T1000 (cell line): ENCODE results near the gene GRXCR1.

Source experiments
- DNase-seq: peaks from one replicate; lab custom pipeline; 2025; ENCODE audit warnings: mixed read lengths; lab: John Stamatoyannopoulos, UW

The GRXCR1 gene

DNA sequence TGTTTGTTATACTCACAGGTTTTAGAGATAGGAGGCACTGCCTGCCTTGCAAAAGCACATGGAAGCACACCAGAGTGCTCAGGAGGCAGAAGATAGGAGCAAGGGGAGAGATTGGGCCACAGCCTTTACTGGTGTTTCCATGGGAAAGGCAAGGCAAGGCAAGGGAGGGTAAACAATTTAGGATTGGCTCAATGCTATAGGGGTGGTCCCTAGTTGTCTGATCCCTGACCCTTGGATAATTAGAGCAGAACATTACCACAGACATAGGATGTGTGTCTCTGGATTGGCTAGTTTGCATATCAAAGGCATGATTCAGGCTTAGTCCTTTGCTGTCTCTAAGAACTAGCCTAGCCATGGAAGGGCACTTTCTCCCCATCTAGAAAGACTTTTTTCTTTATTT, 36.1 kb downstream of the GRXCR1 start:
- DNase-seq = no peak

DNA sequence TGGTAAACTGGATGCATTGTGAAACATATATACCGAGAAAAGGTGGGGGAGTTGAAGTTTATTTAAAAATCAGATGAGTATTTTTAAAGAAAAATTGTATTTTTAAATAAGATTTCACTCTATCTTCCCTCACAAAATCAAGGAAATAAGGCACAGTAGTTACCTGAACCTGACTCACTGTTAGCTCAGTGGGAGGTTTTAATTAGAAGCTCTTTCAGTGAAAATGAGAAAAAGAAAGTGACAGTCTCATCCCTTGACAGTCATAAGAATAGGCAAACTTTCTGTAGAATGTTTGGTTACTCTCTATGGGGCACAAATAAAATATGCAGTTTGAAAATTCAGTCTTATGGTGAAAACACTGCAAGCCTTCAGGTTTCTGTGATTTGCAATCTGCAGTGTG, 49.7 kb downstream of the GRXCR1 start:
- DNase-seq = no peak

DNA sequence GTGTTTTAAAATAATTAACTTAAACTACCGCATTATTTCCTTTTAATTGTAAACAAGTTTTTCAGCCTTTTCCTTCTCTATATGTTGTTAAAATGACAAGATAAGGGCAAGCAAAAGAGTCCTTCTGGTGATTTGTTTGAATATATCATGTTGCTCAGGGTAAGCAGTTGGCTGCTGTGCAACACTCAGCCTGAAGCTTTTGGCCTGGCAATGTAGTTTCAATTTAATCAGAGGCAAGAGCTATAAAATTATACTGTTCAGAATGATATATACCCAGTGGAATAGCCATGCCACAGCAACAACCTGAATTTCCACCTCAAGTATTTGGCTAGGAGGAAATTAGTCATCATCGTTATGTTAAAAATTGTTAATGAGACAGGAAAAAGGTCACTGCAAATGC, 53.4 kb downstream of the GRXCR1 start:
- DNase-seq = no peak

DNA sequence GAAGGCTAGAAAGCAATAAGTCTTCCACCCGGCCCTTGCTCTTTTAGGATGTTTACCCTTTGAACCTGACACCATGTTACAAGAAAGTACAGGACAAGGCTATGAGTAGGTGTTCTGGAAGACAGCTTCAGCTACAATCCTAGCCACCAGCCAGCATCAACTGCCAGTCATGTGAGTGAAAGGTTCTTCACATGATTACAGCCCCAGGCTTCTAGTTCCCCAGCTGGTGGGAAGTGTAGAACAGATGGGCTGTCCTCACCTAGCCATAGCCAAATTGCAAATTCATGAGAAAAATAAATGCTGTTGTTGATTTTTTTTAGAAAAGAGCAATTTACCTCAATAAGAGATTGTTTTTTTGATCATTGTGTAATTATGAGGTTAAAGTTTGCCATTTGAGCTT, 60.8 kb downstream of the GRXCR1 start:
- no peak for DNase-seq

DNA sequence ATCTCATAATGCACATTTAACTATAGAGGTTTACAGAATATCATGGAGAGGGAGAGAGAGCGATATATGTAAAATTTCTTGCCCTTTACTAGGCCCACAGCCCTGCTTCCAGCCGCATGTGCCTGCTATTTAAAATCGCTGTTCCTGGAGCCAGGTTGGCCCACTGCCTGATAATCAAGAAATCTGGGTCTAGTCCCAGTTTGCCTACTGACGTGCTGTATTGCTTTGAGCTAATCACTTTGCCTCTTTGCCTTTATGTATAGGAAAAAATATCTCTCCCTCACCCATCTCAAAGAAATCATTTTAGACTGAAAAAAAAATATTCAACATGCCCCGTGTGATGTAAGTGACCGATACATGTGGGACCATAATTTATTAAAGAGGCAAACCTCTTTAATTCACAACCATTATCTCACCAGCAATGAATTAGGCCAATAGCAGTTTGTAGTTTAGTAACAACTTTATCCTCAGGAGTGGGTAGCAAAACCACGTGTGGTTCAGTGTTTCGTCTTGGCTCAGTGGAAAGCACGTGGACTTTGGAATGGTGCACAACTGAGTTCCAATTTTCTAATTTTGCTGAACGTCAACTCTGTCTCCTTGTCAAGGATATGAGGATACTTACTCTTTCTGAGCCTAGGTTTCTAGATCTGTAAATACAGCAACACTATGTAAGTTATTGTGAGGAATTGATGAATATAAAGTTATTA, 62.6 kb downstream of the GRXCR1 start:
- no peak for DNase-seq

DNA sequence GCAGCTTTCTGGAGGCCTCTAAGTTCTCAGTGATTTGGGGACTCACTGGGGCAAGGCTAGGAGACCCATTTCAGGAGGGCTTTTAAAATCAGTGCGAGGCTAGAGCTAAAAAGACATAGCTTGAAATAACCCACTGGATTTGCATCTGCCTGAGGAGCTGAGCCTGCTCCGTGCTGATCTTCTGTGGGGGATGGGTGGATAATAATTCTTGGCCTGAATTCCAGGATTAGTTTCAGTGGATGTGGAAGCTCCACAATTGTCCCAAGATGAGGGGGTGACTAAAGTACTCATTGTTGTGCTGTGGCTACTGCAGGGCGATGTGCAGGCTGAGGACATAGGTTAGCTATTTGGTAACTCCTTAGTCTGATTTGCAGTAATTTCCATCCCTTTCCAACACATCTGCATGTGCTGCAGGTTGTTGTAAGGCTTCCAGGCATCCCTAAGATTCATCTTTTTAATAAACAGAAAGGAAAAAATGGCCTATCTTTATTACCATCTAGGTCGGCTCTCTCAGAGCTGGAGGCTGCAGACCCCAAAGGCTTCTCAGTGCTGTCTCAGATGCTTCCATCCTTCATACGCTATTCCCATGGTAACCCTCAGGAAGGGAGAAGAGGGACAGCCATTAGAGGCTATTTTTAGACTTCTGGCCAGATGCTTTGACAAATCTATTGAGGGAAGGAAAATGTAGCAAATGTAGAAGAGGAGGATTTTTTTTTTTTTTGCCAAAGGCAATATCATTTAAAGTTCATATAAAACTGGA, 63.4 kb downstream of the GRXCR1 start:
- DNase-seq = no peak

DNA sequence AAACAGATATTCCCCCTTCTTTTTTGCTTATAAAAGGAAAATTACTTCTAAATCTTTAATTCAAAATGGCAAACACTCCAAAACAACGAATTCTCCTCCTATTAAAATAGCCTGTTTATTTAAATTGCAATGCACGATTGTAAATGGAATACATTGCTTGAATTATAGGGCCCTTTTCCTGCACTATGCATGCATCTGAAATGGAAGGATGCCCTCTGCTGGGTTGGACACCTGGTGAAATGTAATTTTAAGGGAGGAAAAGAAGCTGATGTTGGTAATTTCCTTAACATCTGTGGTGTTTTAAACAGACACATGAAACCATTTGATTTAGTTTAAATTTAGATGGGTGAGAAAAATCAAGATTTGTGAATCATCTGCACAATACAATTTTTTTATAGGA, 72.8 kb downstream of the GRXCR1 start:
- no peak for DNase-seq

DNA sequence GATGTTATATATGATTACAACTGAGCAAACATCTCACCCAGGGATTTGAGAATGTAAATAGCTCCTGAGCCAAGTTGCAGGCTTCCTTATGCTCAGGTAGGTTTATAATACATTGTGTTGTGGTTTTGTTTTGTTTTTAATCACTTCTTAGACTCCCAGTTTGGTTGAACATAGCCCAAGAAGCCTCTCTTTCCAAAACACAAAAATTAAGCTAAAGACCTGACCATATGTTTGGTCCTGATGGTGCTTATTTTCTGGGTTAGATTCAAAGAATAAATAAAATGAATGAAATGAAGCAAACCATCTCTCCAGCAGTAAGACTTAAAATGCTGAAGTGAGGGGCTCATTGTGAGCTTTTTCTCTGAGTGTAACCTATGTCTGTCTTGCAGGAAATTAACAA, 93.5 kb downstream of the GRXCR1 start:
- DNase-seq = no peak

DNA sequence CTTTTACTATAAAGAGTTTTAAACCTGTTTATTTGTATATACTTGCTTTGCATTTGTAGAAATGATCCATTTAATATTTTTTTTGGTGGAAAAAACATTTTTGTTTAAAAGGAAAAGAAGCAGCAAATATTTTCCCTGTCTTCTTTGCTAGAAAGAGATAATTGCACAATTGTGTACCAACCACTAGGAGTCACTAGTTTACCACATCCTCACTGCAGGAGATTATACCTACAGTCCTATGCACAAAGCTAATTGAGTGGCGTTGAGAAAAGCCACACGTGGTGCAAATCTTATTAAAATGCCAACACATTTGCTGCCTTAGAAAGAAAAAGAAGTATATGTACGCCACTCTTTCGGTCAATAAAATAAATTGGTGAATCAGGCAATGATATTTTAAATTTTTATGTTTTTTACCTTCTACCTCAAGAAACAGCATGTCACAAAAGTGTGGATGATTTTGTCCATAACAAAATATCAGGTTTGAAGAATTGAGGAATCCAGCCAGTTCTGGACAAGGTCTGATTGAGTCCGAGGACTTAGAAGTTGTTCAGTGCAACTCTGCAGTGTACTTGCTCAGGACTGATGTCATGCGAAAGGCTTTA, 102.9 kb downstream of the GRXCR1 start:
- DNase-seq = no peak

DNA sequence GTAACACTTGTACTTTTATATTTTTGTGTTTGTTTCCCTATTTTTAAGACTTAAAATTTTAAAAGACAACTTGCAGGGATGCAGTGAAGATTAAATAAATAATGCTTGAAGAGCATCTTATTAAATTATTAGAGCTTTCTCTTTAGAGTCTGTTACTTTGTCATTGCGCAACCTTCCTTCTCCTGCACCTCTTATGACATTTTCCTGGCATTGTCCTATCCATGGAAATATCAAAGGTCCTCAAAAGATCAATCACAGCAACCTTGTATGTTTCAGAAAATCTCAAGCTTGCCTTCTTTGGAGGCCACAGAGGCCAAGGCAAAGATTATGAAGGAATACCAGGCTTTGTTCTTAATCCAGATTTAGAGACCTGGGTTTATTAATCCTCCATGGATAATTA, 116.3 kb downstream of the GRXCR1 start:
- no peak for DNase-seq

DNA sequence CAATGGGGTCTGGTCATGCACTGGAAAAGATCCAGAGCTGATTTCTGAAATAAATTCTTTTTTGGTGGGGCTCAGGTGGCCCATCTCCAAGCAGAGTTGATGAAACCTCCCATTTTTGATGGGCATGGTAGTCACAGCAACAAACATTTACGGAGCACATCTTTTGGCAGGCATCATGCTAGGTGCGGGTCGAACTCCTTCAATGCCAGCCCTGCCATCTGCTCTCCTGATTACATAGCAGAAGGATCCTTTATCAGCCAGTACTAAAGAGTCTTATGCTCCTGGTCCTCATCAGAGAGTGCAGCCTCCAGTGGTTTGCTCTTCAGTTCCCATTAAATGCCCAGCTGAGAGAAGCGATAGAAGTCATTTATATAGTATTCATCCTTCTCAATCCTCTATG, 121.7 kb downstream of the GRXCR1 start:
- DNase-seq = no peak

DNA sequence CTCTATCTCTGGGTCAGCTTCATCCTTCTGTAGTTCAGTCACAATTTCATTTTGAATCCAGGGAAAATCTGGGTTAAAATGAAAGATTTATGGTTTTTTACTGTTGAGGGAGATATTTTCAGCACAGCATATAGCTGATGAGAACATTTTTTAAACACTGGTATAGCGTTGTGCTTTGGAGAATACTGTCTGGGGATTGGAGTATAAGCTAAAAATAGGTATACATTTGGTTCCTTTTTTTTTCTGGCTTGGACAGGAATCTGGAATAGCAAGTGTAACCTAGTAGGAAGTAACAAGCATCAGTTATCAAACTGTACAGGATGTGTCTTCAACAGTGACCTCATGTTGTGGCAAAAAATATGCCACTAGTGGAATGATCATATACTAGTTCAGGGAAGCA, 149.1 kb downstream of the GRXCR1 start:
- DNase-seq = no peak

DNA sequence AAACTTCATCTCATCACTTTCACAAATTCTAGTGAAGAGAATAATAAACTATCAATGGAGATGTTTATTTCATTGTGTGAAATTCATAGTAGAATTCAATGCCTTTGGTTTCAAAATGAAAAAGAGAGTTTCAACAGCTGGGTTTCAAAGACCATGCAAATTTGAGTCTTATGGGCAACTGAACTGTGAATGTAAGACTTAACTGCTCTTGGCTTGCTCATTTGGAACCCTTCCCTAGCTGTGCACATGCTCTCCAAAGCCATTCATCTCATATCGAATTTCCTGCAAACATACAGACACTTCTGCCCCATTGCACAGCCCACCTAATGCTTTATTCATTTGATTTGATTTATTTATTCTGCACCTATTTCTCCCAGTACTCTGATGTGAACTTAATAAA, 154.5 kb downstream of the GRXCR1 start:
- no peak for DNase-seq

DNA sequence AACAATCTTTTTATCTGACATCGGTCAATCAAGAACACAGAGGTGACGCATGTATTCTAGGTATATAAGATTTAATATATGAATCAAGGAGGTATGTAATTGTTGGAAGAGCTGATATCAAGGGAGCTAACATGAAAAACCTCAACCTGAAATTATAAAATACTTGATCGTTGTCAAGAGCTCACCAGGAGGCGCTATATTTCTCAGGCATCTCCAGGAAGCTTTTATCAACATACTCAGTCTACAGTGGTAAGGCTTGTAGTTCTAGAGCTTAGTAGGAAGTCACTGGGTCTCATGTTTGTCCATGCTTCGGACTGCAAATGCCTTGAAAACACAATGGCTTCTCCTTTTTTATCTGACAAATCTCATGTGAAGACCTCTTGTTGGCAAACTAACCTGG, 156.1 kb downstream of the GRXCR1 start:
- DNase-seq = no peak

DNA sequence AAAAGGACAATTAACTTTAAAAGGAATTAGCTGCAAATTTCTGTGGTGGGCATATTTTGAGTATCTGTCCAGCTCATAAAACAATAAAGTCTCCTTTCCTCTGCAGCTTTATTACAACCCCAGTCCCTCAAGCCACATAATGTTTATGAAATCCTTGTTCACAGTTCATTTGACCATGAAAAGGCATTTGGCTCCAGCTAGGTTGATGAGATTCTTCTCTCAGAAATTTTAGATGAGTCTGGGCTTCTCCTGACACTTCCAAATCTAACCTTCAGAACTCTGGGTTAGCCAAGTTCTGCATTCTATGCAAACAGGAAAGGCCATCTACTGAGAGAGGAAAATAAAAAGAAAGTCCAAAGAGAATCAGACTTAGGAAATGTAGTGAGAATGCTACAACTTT, 156.8 kb downstream of the GRXCR1 start:
- DNase-seq = no peak

DNA sequence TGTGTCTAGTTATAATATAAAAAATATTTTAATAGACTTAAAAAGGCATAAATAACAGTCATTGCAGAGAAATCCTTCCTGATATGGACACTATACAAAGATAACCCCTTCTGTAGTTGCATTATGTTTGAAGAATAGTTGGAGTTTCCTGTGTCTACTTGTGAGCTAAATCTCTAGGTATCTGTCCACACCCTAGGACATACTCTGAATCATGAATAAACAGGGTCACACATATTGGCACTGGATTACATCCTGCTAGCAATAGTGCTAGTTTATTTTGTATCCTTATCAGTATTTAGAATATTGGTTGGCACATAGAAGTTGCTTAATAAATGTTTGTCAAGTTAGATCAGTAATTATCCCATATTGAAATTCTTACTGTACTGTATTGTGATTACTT, 173.9 kb downstream of the GRXCR1 start:
- no peak for DNase-seq

DNA sequence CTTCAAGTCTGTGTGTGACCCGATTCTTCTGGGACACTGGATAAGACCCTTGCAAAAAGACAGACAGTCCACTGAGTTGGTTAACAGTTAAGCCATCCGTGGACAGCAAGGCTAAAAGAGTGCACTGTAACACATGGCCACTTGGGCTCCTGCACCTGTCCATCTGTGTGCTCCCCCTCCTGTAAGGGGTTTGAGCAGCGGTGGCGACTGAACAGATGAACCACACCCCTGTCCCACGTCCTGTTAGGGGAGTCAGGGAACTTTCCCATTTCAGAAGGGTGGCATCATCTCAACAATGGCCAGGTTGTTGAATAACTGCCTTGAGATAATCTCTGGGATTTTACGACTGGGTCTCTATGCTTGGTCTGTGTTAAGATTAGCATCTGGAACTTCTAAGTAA, 178.6 kb downstream of the GRXCR1 start:
- no peak for DNase-seq
